Neural progenitor cell (in vitro differentiated cells): ENCODE data around the gene OR7C1. TPM values are rescaled to one million over a fixed set of nuclear protein-coding genes. Genes with fewer than 3 reads are reported as not detected.
A peak's percentile ranks its signal among the peaks of the same experiment; 100 is the strongest.

Experiments used
- DNase-seq: peaks from one replicate; pipeline ENCODE4 v3.0.0-alpha.2; 2016; ENCODE audit warnings: low spot score
- H2AFZ ChIP-seq: fragments of 200-600 bp; sonication (generic); replicated peaks from 2 replicates; pipeline ENCODE4 v1.6.1; 2016; ENCODE audit warnings: antibody characterized with exemption
- H3F3A ChIP-seq: fragments of 200-600 bp; sonication (generic); 2 replicates; pipeline ENCODE4 v1.6.1; 2016; ENCODE audit warnings: antibody characterized with exemption, low read depth
- H3K27ac ChIP-seq: fragments of 200-600 bp; sonication (generic); 2 replicates; pipeline ENCODE4 v1.5.1; 2016; ENCODE audit warnings: mild to moderate bottlenecking
- H3K27me3 ChIP-seq: fragments of 200-600 bp; sonication (generic); 2 replicates; pipeline ENCODE4 v1.6.1; 2016; ENCODE audit warnings: mild to moderate bottlenecking, moderate library complexity
- H3K36me3 ChIP-seq: fragments of 200-600 bp; sonication (generic); 2 replicates; pipeline ENCODE4 v1.5.1; 2016
- H3K4me1 ChIP-seq: fragments of 200-600 bp; sonication (generic); 2 replicates; pipeline ENCODE4 v1.6.1; 2016; ENCODE audit warnings: mixed run types
- H3K4me2 ChIP-seq: fragments of 200-600 bp; sonication (generic); 2 replicates; pipeline ENCODE4 v1.6.1; 2016
- H3K4me3 ChIP-seq: fragments of 200-600 bp; sonication (generic); 2 replicates; pipeline ENCODE4 v1.5.1; 2016
- H3K79me2 ChIP-seq: fragments of 200-600 bp; sonication (generic); 2 replicates; pipeline ENCODE4 v1.6.1; 2016; ENCODE audit warnings: low read depth
- H3K9ac ChIP-seq: fragments of 200-600 bp; sonication (generic); 2 replicates; pipeline ENCODE4 v1.6.1; 2016
- H3K9me3 ChIP-seq: fragments of 200-600 bp; sonication (generic); 2 replicates; pipeline ENCODE4 v1.5.1; 2016; ENCODE audit warnings: low read depth
- H4K20me1 ChIP-seq: fragments of 200-600 bp; sonication (generic); 2 replicates; pipeline ENCODE4 v1.6.1; 2016; ENCODE audit warnings: low read depth
- H3K27ac Mint-ChIP-seq: 3 replicates; pipeline ENCODE4 v1.8.0; 2021; ENCODE audit warnings: mixed read lengths
- H3K27me3 Mint-ChIP-seq: 2 replicates; pipeline ENCODE4 v1.8.0; 2022; ENCODE audit warnings: low read depth, mild to moderate bottlenecking, inconsistent platforms, moderate library complexity, mixed read lengths; ENCODE audit not compliant: insufficient read depth
- H3K36me3 Mint-ChIP-seq: 3 replicates; pipeline ENCODE4 v1.8.0; 2021; ENCODE audit warnings: mixed read lengths
- H3K4me1 Mint-ChIP-seq: 3 replicates; pipeline ENCODE4 v1.8.0; 2021; ENCODE audit warnings: mixed read lengths
- H3K4me3 Mint-ChIP-seq: 3 replicates; pipeline ENCODE4 v1.8.0; 2021; ENCODE audit warnings: mild to moderate bottlenecking, moderate library complexity, mixed read lengths
- H3K9me3 Mint-ChIP-seq: 3 replicates; pipeline ENCODE4 v1.8.0; 2020; ENCODE audit warnings: mixed read lengths
- EZH2 ChIP-seq: fragments of 200-600 bp; sonication (generic); IDR thresholded peaks from 2 replicates; pipeline ENCODE4 v1.6.1; 2017; ENCODE audit warnings: antibody characterized with exemption, mild to moderate bottlenecking, moderate library complexity
- EZH2phosphoT487 ChIP-seq: fragments of 200-600 bp; sonication (generic); IDR thresholded peaks from 2 replicates; pipeline ENCODE4 v1.6.1; 2017; ENCODE audit warnings: antibody characterized with exemption
- small RNA-seq: library from RNA; depleted of rRNA; stranded (forward); fragments of <200 nt; gene quantifications from one replicate; pipeline ENCODE3, GENCODE V24; 2015
- total RNA-seq: library from RNA; depleted of rRNA; stranded (reverse); fragments of >200 nt; gene quantifications from 2 replicates; pipeline ENCODE4 v1.2.3, GENCODE V29; 2015; ENCODE audit warnings: low replicate concordance
- TF ChIP-seq, protein P1 (sequence below): fragments of 200-600 bp; sonication (generic); IDR thresholded peaks from 2 replicates; pipeline ENCODE4 v1.5.1; 2017; ENCODE audit warnings: antibody characterized with exemption, mild to moderate bottlenecking

OR7C1 gene
- total RNA-seq, 1 donor from 2014 or later: not detected

DNA sequence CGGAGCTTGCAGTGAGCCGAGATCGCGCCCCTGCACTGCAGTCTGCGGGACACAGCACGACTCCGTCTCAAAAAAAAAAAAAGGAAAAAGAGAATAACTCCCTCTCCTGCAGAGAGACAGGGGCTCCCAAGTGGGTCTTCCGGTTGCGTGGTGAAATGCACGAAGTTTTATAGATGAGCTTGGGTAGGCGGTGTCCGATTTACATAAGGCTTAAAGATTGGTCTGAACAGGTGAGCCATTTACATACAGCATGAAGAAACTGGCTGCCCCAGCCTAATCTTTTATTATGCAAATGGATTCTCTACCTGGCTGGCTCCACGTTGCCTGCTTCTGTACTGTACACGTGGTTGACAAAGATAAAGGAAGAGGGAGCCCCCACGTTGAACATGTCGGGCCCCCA, 76.2 kb downstream of the OR7C1 start:
- H3K4me3 Mint-ChIP-seq: no peak overlapping the region
- peaks cover 3% of the 10 kb centered on the region for H3K9me3 Mint-ChIP-seq
- H3K27ac ChIP-seq: no peak overlapping the region

DNA sequence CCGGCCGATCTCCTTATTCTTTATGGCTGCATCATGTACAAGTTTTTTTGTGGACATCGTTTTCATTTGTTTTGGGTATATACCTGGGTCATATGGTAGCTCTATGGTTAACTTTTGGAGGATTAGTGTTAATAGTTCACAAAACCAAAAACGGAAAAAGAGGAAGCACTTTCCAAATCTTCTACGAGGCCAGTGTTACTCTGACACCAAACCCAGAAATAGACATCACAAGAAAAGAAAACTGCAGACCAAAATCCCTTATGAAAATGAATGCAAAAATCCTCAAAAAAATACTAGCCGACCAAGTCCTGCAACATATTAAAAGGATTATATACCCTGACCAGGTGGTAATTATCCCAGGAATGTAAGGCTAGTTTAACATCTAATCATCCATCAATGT, 86.4 kb downstream of the OR7C1 start:
- H3K4me3 Mint-ChIP-seq: no peak overlapping the region
- Histone ChIP-seq H2AFZ (no peak overlapping the region), H4K20me1 (no peaks in the 10 kb centered on the region), H3K4me3 (no peak overlapping the region), H3K79me2 (no peaks in the 10 kb centered on the region), H3K27me3 (no peaks in the 10 kb centered on the region), H3K4me2 (no peak overlapping the region), H3K9ac (no peak overlapping the region), H3F3A (peaks cover 5% of the 10 kb centered on the region), H3K36me3 (no peaks in the 10 kb centered on the region), H3K4me1 (no peaks in the 10 kb centered on the region), H3K27ac (no peak overlapping the region), H3K9me3 (no peaks in the 10 kb centered on the region)
- no peaks in the 10 kb centered on the region for H3K4me1 Mint-ChIP-seq
- no peak overlapping the region for H3K27ac Mint-ChIP-seq
- H3K27me3 Mint-ChIP-seq: peaks cover 6% of the 10 kb centered on the region
- H3K9me3 Mint-ChIP-seq: peaks cover 2% of the 10 kb centered on the region
- H3K36me3 Mint-ChIP-seq: no peaks in the 10 kb centered on the region
- no peak for DNase-seq
- TF ChIP-seq EZH2phosphoT487 (no peak), EZH2 (no peak)
- TF ChIP-seq, protein P1, sequence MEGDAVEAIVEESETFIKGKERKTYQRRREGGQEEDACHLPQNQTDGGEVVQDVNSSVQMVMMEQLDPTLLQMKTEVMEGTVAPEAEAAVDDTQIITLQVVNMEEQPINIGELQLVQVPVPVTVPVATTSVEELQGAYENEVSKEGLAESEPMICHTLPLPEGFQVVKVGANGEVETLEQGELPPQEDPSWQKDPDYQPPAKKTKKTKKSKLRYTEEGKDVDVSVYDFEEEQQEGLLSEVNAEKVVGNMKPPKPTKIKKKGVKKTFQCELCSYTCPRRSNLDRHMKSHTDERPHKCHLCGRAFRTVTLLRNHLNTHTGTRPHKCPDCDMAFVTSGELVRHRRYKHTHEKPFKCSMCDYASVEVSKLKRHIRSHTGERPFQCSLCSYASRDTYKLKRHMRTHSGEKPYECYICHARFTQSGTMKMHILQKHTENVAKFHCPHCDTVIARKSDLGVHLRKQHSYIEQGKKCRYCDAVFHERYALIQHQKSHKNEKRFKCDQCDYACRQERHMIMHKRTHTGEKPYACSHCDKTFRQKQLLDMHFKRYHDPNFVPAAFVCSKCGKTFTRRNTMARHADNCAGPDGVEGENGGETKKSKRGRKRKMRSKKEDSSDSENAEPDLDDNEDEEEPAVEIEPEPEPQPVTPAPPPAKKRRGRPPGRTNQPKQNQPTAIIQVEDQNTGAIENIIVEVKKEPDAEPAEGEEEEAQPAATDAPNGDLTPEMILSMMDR: no peak

More for the DNA sequence above, 76.2 kb downstream of the OR7C1 start:
- Histone ChIP-seq H2AFZ (peak overlapping the region; percentile 87), H3K27me3 (no peaks in the 10 kb centered on the region), H3K4me2 (peak overlapping the region; percentile 72), H3F3A (peaks cover 4% of the 10 kb centered on the region), H3K9me3 (no peaks in the 10 kb centered on the region), H3K4me1 (no peaks in the 10 kb centered on the region), H3K9ac (no peak overlapping the region), H3K79me2 (no peaks in the 10 kb centered on the region), H4K20me1 (no peaks in the 10 kb centered on the region), H3K4me3 (peak overlapping the region; percentile 45), H3K36me3 (no peaks in the 10 kb centered on the region)
- Mint-ChIP-seq H3K27me3 (peaks cover 2% of the 10 kb centered on the region), H3K27ac (no peak overlapping the region), H3K36me3 (no peaks in the 10 kb centered on the region), H3K4me1 (peaks cover 2% of the 10 kb centered on the region)
- TF ChIP-seq, protein P1: no peak
- TF ChIP-seq EZH2 (no peak), EZH2phosphoT487 (no peak)
- DNase-seq: peak; percentile 16

Small RNA genes lying within 50 kb of the gene (small RNA-seq; reads per million reads assigned to genes)
- 0.11 reads per million for gene AC005255.1

Other genes starting within 250 kb of the OR7C1 start
- not detected in 2 replicates for gene ADGRE3, start 160.3 kb downstream of the OR7C1 start, total RNA-seq
- gene ZNF333, start 145.1 kb downstream of the OR7C1 start, total RNA-seq: 20.4 and 34.0 TPM in 2 replicates
- gene ADGRE2, start 56.6 kb downstream of the OR7C1 start, total RNA-seq: 0.28 and 0.34 TPM in 2 replicates
- not detected in 2 replicates for gene OR7A5, start within 50 bp of the OR7C1 start, total RNA-seq
- not detected in 2 replicates for gene OR7A10, start 13.7 kb upstream of the OR7C1 start, total RNA-seq
- gene OR7A17, start 50.9 kb upstream of the OR7C1 start, total RNA-seq: not detected in 2 replicates
- not detected in 2 replicates for gene OR7C2, start 106.3 kb upstream of the OR7C1 start, total RNA-seq
- 15.0 and 21.5 TPM in 2 replicates for gene SLC1A6, start 144.7 kb upstream of the OR7C1 start, total RNA-seq
- not detected in 2 replicates for gene CASP14, start 214.3 kb upstream of the OR7C1 start, total RNA-seq
- not detected in 2 replicates for gene OR1I1, start 247.0 kb upstream of the OR7C1 start, total RNA-seq